CD4-positive, alpha-beta T cell (primary cell): Measurements from ENCODE around the gene PDE4A. TPM values are rescaled to one million over a fixed set of nuclear protein-coding genes. Genes with fewer than 3 reads are reported as not detected.

Experiments used
- ATAC-seq: fragments of 200-7000 bp; cut with Tn5 transposase; one replicate; pipeline ENCODE4 v1.10.0; 2022; ENCODE audit warnings: mild to moderate bottlenecking; ENCODE audit not compliant: poor library complexity
- CTCF ChIA-PET: fragments of 350-600 bp; sonication (Branson Sonifier 250); formaldehyde crosslinking; loops from one replicate; lab custom pipeline; 2021; ENCODE audit warnings: antibody characterized with exemption, inconsistent platforms; lab: Charles Lee
- POLR2A ChIA-PET: fragments of 350-600 bp; sonication (Branson Sonifier 250); formaldehyde crosslinking; loops from one replicate; lab custom pipeline; 2021; ENCODE audit warnings: antibody characterized with exemption, inconsistent platforms; lab: Charles Lee
- DNase-seq, 14 experiments: peaks; one replicate each; pipeline ENCODE4 v3.0.0-alpha.2; 2013 to 2020; ENCODE audit warnings: mixed read lengths in 2 of 14
- H3K27ac ChIP-seq, 2 donors: one replicate each; pipeline versions ENCODE4 v1.5.1 to v1.7.0; 2013; ENCODE audit warnings: low read length in 2 of 2, low read depth in 1 of 2, mild to moderate bottlenecking in 1 of 2
- H3K27me3 ChIP-seq, 2 experiments: 1 replicate in 1 of 2; 2 replicates in 1 of 2; pipeline versions ENCODE4 v1.6.1 to v1.7.0; 2013; ENCODE audit warnings: low read length in 2 of 2, control low read depth in 1 of 2, mild to moderate bottlenecking in 1 of 2, moderate library complexity in 1 of 2; ENCODE audit not compliant: insufficient read depth in 2 of 2, control insufficient read depth in 1 of 2
- H3K36me3 ChIP-seq: one replicate; pipeline ENCODE4 v1.6.1; 2013; ENCODE audit warnings: low read length, control low read depth; ENCODE audit not compliant: insufficient read depth
- H3K4me1 ChIP-seq: one replicate; pipeline ENCODE4 v1.6.1; 2013; ENCODE audit warnings: low read length, control low read depth; ENCODE audit not compliant: insufficient read depth
- H3K4me3 ChIP-seq: one replicate; pipeline ENCODE4 v1.5.1; 2013; ENCODE audit warnings: mild to moderate bottlenecking, low read length, moderate library complexity
- H3K9me3 ChIP-seq, 2 experiments: 1 replicate in 1 of 2; 2 replicates in 1 of 2; pipeline versions ENCODE4 v1.6.1 to v1.7.0; 2013; ENCODE audit warnings: low read length in 2 of 2, mild to moderate bottlenecking in 2 of 2, control low read depth in 1 of 2, moderate library complexity in 1 of 2; ENCODE audit not compliant: control insufficient read depth in 1 of 2, insufficient read depth in 1 of 2
- H3K27ac Mint-ChIP-seq: one replicate; pipeline ENCODE4 v1.8.0; 2020; ENCODE audit warnings: mixed read lengths
- H3K27me3 Mint-ChIP-seq: one replicate; pipeline ENCODE4 v1.8.0; 2021; ENCODE audit warnings: mixed read lengths
- H3K36me3 Mint-ChIP-seq: one replicate; pipeline ENCODE4 v1.8.0; 2021; ENCODE audit warnings: low read depth, mixed read lengths
- H3K4me1 Mint-ChIP-seq: one replicate; pipeline ENCODE4 v1.8.0; 2021; ENCODE audit warnings: low read depth, mixed read lengths
- H3K4me3 Mint-ChIP-seq: one replicate; pipeline ENCODE4 v1.8.0; 2020; ENCODE audit warnings: mild to moderate bottlenecking, mixed read lengths
- H3K9me3 Mint-ChIP-seq: one replicate; pipeline ENCODE4 v1.8.0; 2020; ENCODE audit warnings: mixed read lengths
- CTCF ChIP-seq: fragments of 200-600 bp; IDR thresholded peaks from one replicate; pipeline ENCODE4 v1.8.0; 2022; ENCODE audit warnings: antibody characterized with exemption, mild to moderate bottlenecking
- intact Hi-C, 2 experiments: fragments of 100-400 bp; cut with DNase I in 1 of 2; cut with micrococcal nuclease in 1 of 2; formaldehyde crosslinking; loops; one replicate each; pipeline versions ENCODE4 v1.15.1 to v1.9.0; 2023 to 2025; cut with DNase I, micrococcal nuclease
- total RNA-seq, 174 experiments: library from RNA in 2 of 174; stranded (reverse) in 2 of 174; gene quantifications; one replicate each; pipeline ENCODE4 v1.2.3 and lab custom pipeline; 2021 to 2026

Gene PDE4A
- total RNA-seq, 2 experiments from 2014 or later: 1.5 to 2.1 TPM

- H3K4me1 Mint-ChIP-seq: peaks cover 49% of the 10 kb centered on the region
- peak overlapping the region; percentile 87 for H3K27ac Mint-ChIP-seq
These were observed 11.8 kb downstream of the PDE4A start for GRCh38 chr19:10431943-10432735.

GRCh38 chr19:10432736-10433130 lies 12.4 kb downstream of the PDE4A start:
- no peak for DNase-seq
- Mint-ChIP-seq H3K4me1 (peaks cover 45% of the 10 kb centered on the region), H3K27me3 (peaks cover 45% of the 10 kb centered on the region), H3K9me3 (no peaks in the 10 kb centered on the region), H3K36me3 (peaks cover 5% of the 10 kb centered on the region), H3K27ac (peak overlapping the region; percentile 31), H3K4me3 (peak overlapping the region; percentile 75)
- Histone ChIP-seq H3K27ac (peak overlapping the region in 1 of 2 donors; percentile 40), H3K36me3 (no peaks in the 10 kb centered on the region), H3K27me3 (peaks cover 17 to 19% of the 10 kb centered on the region in 2 experiments), H3K4me3 (peak overlapping the region; percentile 31), H3K4me1 (peaks cover 58% of the 10 kb centered on the region), H3K9me3 (peaks cover 0 to 8% of the 10 kb centered on the region in 2 experiments)
- no peak for TF ChIP-seq CTCF
- ATAC-seq: no peak
- POLR2A ChIA-PET: interaction anchor here (1.5 kb wide), 1 partner anchor 29 kb away, joined by 5 read pairs; the partner anchor contains the start of gene CDC37
- intact Hi-C loops: no loop called here
- CTCF ChIA-PET: interaction anchor here (3.5 kb wide), 1 partner anchor 16 kb away, joined by 18 read pairs; no protein-coding TSS in a partner anchor

More at GRCh38 chr19:10431943-10432735, 11.8 kb downstream of the PDE4A start:
- peak; percentile 39 for ATAC-seq
- peaks cover 64% of the 10 kb centered on the region for H3K4me1 ChIP-seq
- CTCF ChIA-PET: interaction anchor here (0.5 to 3.5 kb wide), 4 partner anchors 11 to 195 kb away, joined by 3 to 18 read pairs (median 4); partner anchors contain the start of gene CDC37
- H3K27me3 ChIP-seq: peaks cover 17 to 19% of the 10 kb centered on the region in 2 experiments
- H3K9me3 ChIP-seq: peaks cover 0 to 8% of the 10 kb centered on the region in 2 experiments
- TF ChIP-seq CTCF: no peak
- peak overlapping the region; percentile 53 for H3K4me3 ChIP-seq
- POLR2A ChIA-PET: interaction anchor here (0.6 to 1.5 kb wide), 4 partner anchors 25 to 232 kb away, joined by 3 to 5 read pairs (median 3); partner anchors contain the start of gene CDC37
- DNase-seq: peak; percentile 43 to 87 (median 62)
- H3K4me3 Mint-ChIP-seq: peak overlapping the region; percentile 85
- peaks cover 51% of the 10 kb centered on the region for H3K27me3 Mint-ChIP-seq
- intact Hi-C loops: no loop called here
- peak overlapping the region in 1 of 2 donors; percentile 79 for H3K27ac ChIP-seq
- H3K36me3 ChIP-seq: no peaks in the 10 kb centered on the region
- peaks cover 5% of the 10 kb centered on the region for H3K36me3 Mint-ChIP-seq
- H3K9me3 Mint-ChIP-seq: no peaks in the 10 kb centered on the region

GRCh38 chr19:10433131-10433536 lies 12.8 kb downstream of the PDE4A start:
- ATAC-seq (no peak), DNase-seq (no peak)
- peaks cover 54% of the 10 kb centered on the region for H3K4me1 ChIP-seq
- ChIA-PET POLR2A (no interaction called here), CTCF (interaction anchor here (3.5 kb wide), 1 partner anchor 17 kb away, joined by 18 read pairs; no protein-coding TSS in a partner anchor)
- H3K9me3 Mint-ChIP-seq: no peaks in the 10 kb centered on the region
- H3K27ac Mint-ChIP-seq: peak overlapping the region; percentile 31
- H3K27me3 ChIP-seq: peaks cover 17 to 19% of the 10 kb centered on the region in 2 experiments
- peak overlapping the region; percentile 75 for H3K4me3 Mint-ChIP-seq
- no peaks in the 10 kb centered on the region for H3K36me3 ChIP-seq
- peaks cover 0 to 8% of the 10 kb centered on the region in 2 experiments for H3K9me3 ChIP-seq
- H3K27me3 Mint-ChIP-seq: peaks cover 41% of the 10 kb centered on the region
- no peak for TF ChIP-seq CTCF
- peaks cover 3% of the 10 kb centered on the region for H3K36me3 Mint-ChIP-seq
- no peak overlapping the region for H3K4me3 ChIP-seq
- peaks cover 41% of the 10 kb centered on the region for H3K4me1 Mint-ChIP-seq
- H3K27ac ChIP-seq: no peak overlapping the region
- intact Hi-C loops: no loop called here
